HG02623 (cell line): ENCODE data around the gene CFLAR.

Experiments
- ATAC-seq: cut with Tn5 transposase; IDR thresholded peaks from one replicate; pipeline ENCODE4 v1.9.1; 2021; ENCODE audit warnings: moderate library complexity; ENCODE audit not compliant: unreplicated experiment

Gene CFLAR

GRCh38 chr2:201205515-201205849, 89.5 kb downstream of the CFLAR start:
- no peak for ATAC-seq

DNA sequence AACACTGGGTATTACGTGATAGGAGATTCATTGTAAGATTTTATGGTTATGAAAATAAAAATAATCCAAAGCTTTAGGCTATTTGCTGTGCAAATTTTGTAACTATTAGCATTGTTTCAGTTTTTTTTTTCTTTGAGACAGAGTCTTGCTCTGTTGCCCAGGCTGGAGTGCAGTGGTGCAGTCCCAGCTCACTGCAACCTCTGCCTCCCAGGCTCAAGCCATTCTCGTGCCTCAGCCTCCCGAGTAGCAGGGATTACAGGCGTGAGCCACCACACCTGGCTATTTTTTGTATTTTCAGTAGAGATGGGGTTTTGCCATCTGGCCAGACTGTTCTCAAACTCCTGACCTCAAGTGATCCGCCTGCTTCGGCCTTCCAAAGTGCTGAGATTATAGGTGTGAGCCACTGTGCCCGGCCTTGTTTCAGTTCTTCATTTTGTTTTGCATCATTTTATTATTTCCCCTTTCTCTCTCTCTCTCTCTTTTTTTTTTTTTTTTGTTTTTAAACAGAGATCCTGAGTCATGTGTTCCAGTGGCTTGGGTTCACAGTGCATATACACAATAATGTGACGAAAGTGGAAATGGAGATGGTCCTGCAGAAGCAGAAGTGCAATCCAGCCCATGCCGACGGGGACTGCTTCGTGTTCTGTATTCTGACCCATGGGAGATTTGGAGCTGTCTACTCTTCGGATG, 92.7 kb downstream of the CFLAR start:
- ATAC-seq: peak; percentile 70

DNA sequence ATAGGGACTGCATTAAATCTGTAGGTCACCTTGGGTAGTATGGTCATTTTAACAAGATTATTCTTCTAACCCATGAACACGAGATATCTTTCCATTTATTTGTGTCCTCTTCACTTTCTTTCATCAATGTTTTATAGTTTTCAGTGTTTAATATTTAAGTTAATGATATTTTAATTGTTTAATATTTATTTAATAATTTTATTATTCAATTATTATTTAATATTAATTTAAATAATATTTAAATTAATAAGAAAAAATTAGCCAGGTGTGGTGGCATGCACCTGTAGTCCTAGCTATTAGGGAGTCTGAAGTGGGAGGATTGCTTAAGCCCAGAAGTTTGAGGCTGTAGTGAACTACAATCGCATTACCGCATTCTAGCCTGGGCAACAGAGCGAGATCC, 100.0 kb downstream of the CFLAR start:
- no peak for ATAC-seq

GRCh38 chr2:201216918-201217317, 101.0 kb downstream of the CFLAR start:
- no peak for ATAC-seq

GRCh38 chr2:201218780-201219179, 102.8 kb downstream of the CFLAR start:
- no peak for ATAC-seq

DNA sequence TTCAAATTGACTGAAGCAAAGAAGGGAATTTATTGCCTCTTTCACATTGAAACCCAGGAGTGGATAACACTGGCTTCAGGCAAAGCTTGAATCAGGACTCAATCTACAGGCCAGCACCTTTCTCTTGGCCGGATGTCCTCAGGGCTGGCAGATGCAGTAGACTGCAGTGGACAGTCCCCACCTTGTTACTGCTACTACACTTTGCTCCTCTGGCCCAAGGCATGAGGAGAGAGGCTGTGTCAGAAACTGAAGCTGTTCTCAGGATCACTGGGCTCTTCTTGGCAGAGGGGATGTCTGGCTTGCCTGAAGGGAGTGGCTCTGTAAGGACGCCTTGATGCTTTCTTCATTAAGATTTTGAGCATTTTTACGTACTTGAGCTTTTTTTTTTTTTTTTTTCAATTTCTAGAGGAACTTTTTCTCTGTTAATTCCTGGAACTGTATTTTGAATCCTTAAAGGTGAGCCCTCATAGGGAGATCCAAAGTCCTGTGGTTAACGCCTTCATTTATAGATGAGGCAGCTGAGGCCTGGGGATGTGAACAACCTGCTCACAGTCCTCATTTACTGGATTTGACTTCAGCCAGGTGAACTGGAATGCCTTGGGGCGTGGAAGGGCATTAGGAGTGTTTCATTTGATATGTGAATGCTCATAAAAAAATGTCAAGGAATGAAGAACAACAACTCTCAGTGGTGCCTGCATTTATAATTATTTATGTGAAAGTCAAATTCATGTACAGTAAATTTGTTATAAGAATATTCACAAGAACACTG, 103.5 kb downstream of the CFLAR start:
- ATAC-seq: no peak

DNA sequence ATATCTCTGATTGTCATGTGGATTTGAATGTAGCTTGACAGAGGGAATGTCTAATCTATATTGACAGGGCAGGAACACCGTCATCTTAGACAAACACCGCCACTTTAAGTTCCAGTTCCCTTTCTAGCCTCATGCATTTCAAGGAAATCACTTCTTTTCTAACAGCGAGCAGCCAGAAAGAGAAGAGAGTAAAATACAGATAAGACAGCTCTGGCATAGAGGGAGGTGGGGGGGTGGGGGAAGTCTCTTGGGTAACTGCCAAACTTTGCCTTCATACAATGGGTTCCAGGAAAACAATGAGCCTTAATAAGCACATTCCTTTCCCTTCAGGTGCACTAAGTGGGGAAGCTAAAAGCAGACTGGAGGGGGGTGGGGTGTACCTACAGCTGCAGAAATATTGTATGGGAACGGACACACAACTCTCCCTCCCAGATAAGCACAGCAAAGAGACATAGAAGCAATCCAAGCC, 104.2 kb downstream of the CFLAR start:
- no peak for ATAC-seq

DNA sequence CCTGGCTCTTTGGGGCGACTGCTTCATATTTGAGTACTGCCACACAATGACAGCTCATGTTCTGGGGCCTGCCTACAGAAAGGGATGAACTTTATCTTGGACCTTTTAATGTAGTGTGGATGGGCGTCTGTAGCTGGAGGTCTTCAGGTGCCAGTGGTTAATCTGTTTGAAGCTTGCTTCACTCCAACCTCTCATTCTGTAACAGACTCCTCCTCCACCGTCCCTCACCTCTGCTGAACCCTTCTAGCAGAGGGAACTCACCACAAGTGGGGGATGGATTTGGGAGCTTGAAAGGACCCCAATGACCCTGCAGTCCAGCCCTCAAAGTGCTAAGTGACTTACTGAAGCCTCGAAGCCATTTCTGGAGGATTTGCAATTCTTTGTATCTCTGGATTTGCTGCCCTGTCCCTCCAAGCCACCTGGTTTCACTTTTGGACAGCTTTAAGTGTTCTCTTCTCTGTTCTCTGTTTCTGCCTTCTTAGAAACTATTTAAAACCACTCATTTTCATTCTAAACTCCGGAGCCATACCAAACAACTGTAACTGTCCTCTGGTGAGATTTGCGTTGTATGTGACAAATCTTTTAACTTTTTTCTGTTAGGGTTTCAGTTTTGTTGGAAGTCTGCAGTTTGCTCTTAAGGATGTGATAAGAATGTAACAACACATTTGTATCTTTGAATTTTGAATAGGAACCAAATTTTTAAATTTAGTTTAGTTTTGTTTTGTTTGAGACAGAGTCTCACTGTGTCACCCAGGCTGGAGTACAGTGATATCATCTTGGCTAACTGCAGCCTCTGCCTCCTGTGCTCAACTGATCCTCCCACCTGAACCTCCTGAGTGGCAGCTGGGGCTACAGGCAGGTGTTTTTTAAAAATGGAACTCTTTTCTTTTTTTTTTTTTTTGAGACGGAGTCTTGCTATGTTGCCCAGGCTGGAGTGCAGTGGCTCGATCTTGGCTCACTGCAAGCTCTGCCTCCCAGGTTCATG, 107.4 kb downstream of the CFLAR start:
- ATAC-seq: peak; percentile 96
